ENCODE results near the gene BRICD5. TPM values are rescaled to one million over a fixed set of nuclear protein-coding genes. Genes with fewer than 3 reads are reported as not detected.

BRICD5 gene
- total RNA-seq, 1 experiment from 2014 or later: 4.8 TPM

GRCh38 chr16:2184346-2184745, 26.3 kb downstream of the BRICD5 start:
- TF ChIP-seq EZH2 (IDR thresholded peaks at IDR 0.05; ENCODE audit: low read length, unreplicated experiment) (no peak), CTCF (conservative IDR thresholded peaks at IDR 0.05; ENCODE audit: low read depth, low read length) (no peak), EZH2phosphoT487 (IDR thresholded peaks at IDR 0.05; ENCODE audit: borderline replicate concordance, low read length) (no peak)
- Histone ChIP-seq H3K9me2 (replicated peaks; ENCODE audit: low read length) (no peaks in the 10 kb centered on the region), H3K27ac (ENCODE audit: low read length) (no peak overlapping the region), H3K4me2 (ENCODE audit: low read length) (no peak overlapping the region), H2AFZ (ENCODE audit: low read length) (no peak overlapping the region), H3K79me2 (ENCODE audit: low read length) (no peaks in the 10 kb centered on the region), H3K4me3 (ENCODE audit: low read length) (no peak overlapping the region), H4K20me1 (ENCODE audit: low read length) (no peaks in the 10 kb centered on the region), H3F3A (ENCODE audit: low read length, unreplicated experiment) (no peaks in the 10 kb centered on the region), H3K27me3 (ENCODE audit: low read length) (no peaks in the 10 kb centered on the region), H3K4me1 (ENCODE audit: insufficient read depth, low read length) (no peaks in the 10 kb centered on the region), H3K9ac (ENCODE audit: low read length) (no peak overlapping the region), H3K36me3 (ENCODE audit: low read depth, low read length) (no peaks in the 10 kb centered on the region), H3K9me3 (ENCODE audit: low read length) (no peaks in the 10 kb centered on the region)
- no TSS peak for BruUV-seq (replicated peaks)
- DNase-seq (no peak), ATAC-seq (no peak)
- intact Hi-C loops (cut with micrococcal nuclease): no loop called here
- ChIA-PET CTCF (no interaction called here), POLR2A (ENCODE audit: unreplicated experiment) (no interaction called here)

GRCh38 chr16:2183671-2184070, 27.0 kb downstream of the BRICD5 start:
- TF ChIP-seq EZH2 (IDR thresholded peaks at IDR 0.05; ENCODE audit: low read length, unreplicated experiment) (no peak), CTCF (conservative IDR thresholded peaks at IDR 0.05; ENCODE audit: low read depth, low read length) (no peak), EZH2phosphoT487 (IDR thresholded peaks at IDR 0.05; ENCODE audit: borderline replicate concordance, low read length) (no peak)
- POLR2A ChIA-PET (ENCODE audit: unreplicated experiment): no interaction called here
- Histone ChIP-seq H3K9ac (ENCODE audit: low read length) (no peak overlapping the region), H4K20me1 (ENCODE audit: low read length) (no peaks in the 10 kb centered on the region), H3K79me2 (ENCODE audit: low read length) (no peaks in the 10 kb centered on the region), H3K4me1 (ENCODE audit: insufficient read depth, low read length) (no peaks in the 10 kb centered on the region), H2AFZ (ENCODE audit: low read length) (no peak overlapping the region), H3K4me3 (ENCODE audit: low read length) (no peak overlapping the region), H3K9me2 (replicated peaks; ENCODE audit: low read length) (no peaks in the 10 kb centered on the region), H3F3A (ENCODE audit: low read length, unreplicated experiment) (no peaks in the 10 kb centered on the region), H3K4me2 (ENCODE audit: low read length) (no peak overlapping the region), H3K9me3 (ENCODE audit: low read length) (no peaks in the 10 kb centered on the region), H3K27ac (ENCODE audit: low read length) (no peak overlapping the region), H3K36me3 (ENCODE audit: low read depth, low read length) (no peaks in the 10 kb centered on the region), H3K27me3 (ENCODE audit: low read length) (no peaks in the 10 kb centered on the region)
- intact Hi-C loops (cut with micrococcal nuclease): no loop called here
- CTCF ChIA-PET: no interaction called here
- ATAC-seq (no peak), DNase-seq (no peak)
- BruUV-seq (replicated peaks): no TSS peak

- POLR2A ChIA-PET (ENCODE audit: unreplicated experiment): no interaction called here
- Histone ChIP-seq H3K27me3 (ENCODE audit: low read length) (no peaks in the 10 kb centered on the region), H3K4me1 (ENCODE audit: insufficient read depth, low read length) (no peaks in the 10 kb centered on the region), H3K27ac (ENCODE audit: low read length) (no peak overlapping the region), H3K9ac (ENCODE audit: low read length) (no peak overlapping the region), H3K4me2 (ENCODE audit: low read length) (no peak overlapping the region), H4K20me1 (ENCODE audit: low read length) (no peaks in the 10 kb centered on the region), H3K9me2 (replicated peaks; ENCODE audit: low read length) (no peaks in the 10 kb centered on the region), H3K36me3 (ENCODE audit: low read depth, low read length) (no peaks in the 10 kb centered on the region), H3K9me3 (ENCODE audit: low read length) (no peaks in the 10 kb centered on the region), H3K4me3 (ENCODE audit: low read length) (no peak overlapping the region), H3K79me2 (ENCODE audit: low read length) (no peaks in the 10 kb centered on the region), H3F3A (ENCODE audit: low read length, unreplicated experiment) (no peaks in the 10 kb centered on the region), H2AFZ (ENCODE audit: low read length) (no peak overlapping the region)
- intact Hi-C loops (cut with micrococcal nuclease): no loop called here
- no TSS peak for BruUV-seq (replicated peaks)
- DNase-seq (no peak), ATAC-seq (no peak)
- CTCF ChIA-PET: no interaction called here
- TF ChIP-seq EZH2 (IDR thresholded peaks at IDR 0.05; ENCODE audit: low read length, unreplicated experiment) (no peak), EZH2phosphoT487 (IDR thresholded peaks at IDR 0.05; ENCODE audit: borderline replicate concordance, low read length) (no peak), CTCF (conservative IDR thresholded peaks at IDR 0.05; ENCODE audit: low read depth, low read length) (no peak)
Observed at GRCh38 chr16:2181952-2182351, 28.7 kb downstream of the BRICD5 start.
